Activated CD4-positive, alpha-beta T cell treated with anti-CD3 and anti-CD28 coated beads, Interleukin-2, amount 10 ng/mL, durations not matched to agents 7 days and 5 days (primary cell): Measurements from ENCODE around the gene HDLBP. TPM values are rescaled to one million over a fixed set of nuclear protein-coding genes. Genes with fewer than 3 reads are reported as not detected.

Source experiments
- CTCF ChIA-PET: fragments of 350-600 bp; sonication (Branson Sonifier 250); formaldehyde crosslinking; loops from one replicate; lab custom pipeline; 2021; ENCODE audit warnings: antibody characterized with exemption; lab: Charles Lee
- POLR2A ChIA-PET: fragments of 350-600 bp; sonication (Branson Sonifier 250); formaldehyde crosslinking; loops from one replicate; lab custom pipeline; 2021; ENCODE audit warnings: antibody characterized with exemption; lab: Charles Lee
- DNase-seq: peaks from one replicate; pipeline ENCODE4 v3.0.0-alpha.2; 2020
- H3K27ac Mint-ChIP-seq: one replicate; pipeline ENCODE4 v1.8.0; 2021; ENCODE audit warnings: mild to moderate bottlenecking, moderate library complexity, mixed read lengths
- H3K27me3 Mint-ChIP-seq: one replicate; pipeline ENCODE4 v1.8.0; 2021; ENCODE audit warnings: mixed read lengths
- H3K36me3 Mint-ChIP-seq: one replicate; pipeline ENCODE4 v1.8.0; 2021; ENCODE audit warnings: low read depth, mixed read lengths
- H3K4me1 Mint-ChIP-seq: one replicate; pipeline ENCODE4 v1.8.0; 2021; ENCODE audit warnings: mixed read lengths
- H3K4me3 Mint-ChIP-seq: one replicate; pipeline ENCODE4 v1.8.0; 2021; ENCODE audit warnings: mild to moderate bottlenecking, moderate library complexity, mixed read lengths
- H3K9me3 Mint-ChIP-seq: one replicate; pipeline ENCODE4 v1.8.0; 2021; ENCODE audit warnings: mixed read lengths
- total RNA-seq, 2 experiments: library from RNA; stranded (reverse); gene quantifications; one replicate each; pipeline ENCODE4 v1.2.3, GENCODE V29; 2021

Gene HDLBP
- total RNA-seq, 2 experiments from 2014 or later: 198 to 203 TPM

- ChIA-PET CTCF (no interaction called here), POLR2A (no interaction called here)
- Mint-ChIP-seq H3K27ac (no peak overlapping the region), H3K36me3 (no peaks in the 10 kb centered on the region), H3K27me3 (peaks cover 17% of the 10 kb centered on the region), H3K4me3 (no peak overlapping the region), H3K9me3 (no peaks in the 10 kb centered on the region), H3K4me1 (peaks cover 4% of the 10 kb centered on the region)
- DNase-seq: no peak
These were observed 101.9 kb downstream of the HDLBP start for GRCh38 chr2:241213567-241213966.

DNA sequence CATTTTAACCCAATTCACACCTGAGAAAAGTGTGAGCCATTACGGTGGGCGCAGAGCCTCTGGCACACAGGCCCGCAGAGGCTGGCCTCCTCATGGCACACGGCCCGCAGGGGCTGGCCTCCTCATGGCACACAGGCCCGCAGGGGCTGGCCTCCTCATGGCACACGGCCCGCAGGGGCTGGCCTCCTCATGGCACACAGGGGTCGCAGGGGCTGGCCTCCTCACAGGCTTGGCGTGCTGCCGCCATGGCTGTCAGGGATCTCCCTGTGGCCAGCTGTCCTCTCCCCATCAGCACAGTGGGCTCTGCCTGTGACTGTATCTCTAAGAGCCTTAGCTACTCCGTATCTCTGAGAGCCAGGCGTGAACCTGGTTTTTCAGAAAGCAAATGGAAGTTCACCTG, 102.4 kb downstream of the HDLBP start:
- no peak for DNase-seq
- no peaks in the 10 kb centered on the region for H3K9me3 Mint-ChIP-seq
- H3K4me1 Mint-ChIP-seq: peaks cover 1% of the 10 kb centered on the region
- no peak overlapping the region for H3K27ac Mint-ChIP-seq
- CTCF ChIA-PET: no interaction called here
- H3K27me3 Mint-ChIP-seq: peaks cover 15% of the 10 kb centered on the region
- H3K4me3 Mint-ChIP-seq: no peak overlapping the region
- POLR2A ChIA-PET: interaction anchor here (0.6 kb wide), 1 partner anchor 114 kb away, joined by 3 read pairs; no protein-coding TSS in a partner anchor
- no peaks in the 10 kb centered on the region for H3K36me3 Mint-ChIP-seq

DNA sequence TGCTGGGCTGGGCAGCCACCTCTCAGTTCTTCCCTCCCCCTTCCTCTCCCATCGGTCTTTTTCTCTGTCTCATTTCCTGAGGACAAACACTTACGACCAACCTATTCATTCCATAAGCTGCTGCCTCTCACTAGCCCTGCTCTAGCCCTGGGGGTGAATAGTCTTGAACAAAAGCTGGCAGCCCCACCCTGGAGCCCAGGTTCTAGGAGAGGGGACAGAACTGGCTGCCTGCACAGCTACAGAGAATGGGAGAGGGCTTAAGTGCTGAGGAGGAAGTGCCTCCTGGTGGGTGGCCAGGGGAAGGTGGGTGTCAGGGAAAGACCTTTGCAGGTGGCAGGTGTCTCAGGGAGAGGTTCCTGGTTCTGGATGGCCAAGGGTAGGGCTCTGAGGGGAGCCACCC, 104.2 kb downstream of the HDLBP start:
- ChIA-PET CTCF (no interaction called here), POLR2A (no interaction called here)
- no peaks in the 10 kb centered on the region for H3K36me3 Mint-ChIP-seq
- H3K9me3 Mint-ChIP-seq: no peaks in the 10 kb centered on the region
- DNase-seq: no peak
- H3K4me3 Mint-ChIP-seq: no peak overlapping the region
- no peaks in the 10 kb centered on the region for H3K4me1 Mint-ChIP-seq
- H3K27me3 Mint-ChIP-seq: peaks cover 4% of the 10 kb centered on the region
- no peak overlapping the region for H3K27ac Mint-ChIP-seq

DNA sequence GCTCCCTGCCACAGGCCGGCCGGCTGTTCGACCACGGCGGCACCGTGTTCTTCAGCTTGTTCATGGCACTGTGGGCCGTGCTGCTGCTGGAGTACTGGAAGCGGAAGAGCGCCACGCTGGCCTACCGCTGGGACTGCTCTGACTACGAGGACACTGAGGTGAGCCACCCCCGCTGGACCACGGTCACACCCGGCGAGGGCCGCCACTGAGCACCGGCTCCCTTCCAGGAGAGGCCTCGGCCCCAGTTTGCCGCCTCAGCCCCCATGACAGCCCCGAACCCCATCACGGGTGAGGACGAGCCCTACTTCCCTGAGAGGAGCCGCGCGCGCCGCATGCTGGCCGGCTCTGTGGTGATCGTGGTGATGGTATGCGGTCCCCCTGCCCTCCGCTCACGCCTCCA, 106.2 kb downstream of the HDLBP start:
- DNase-seq: no peak
- Mint-ChIP-seq H3K4me1 (no peaks in the 10 kb centered on the region), H3K27ac (no peak overlapping the region), H3K4me3 (no peak overlapping the region), H3K27me3 (no peaks in the 10 kb centered on the region), H3K36me3 (no peaks in the 10 kb centered on the region), H3K9me3 (no peaks in the 10 kb centered on the region)
- POLR2A ChIA-PET: no interaction called here
- CTCF ChIA-PET: no interaction called here

DNA sequence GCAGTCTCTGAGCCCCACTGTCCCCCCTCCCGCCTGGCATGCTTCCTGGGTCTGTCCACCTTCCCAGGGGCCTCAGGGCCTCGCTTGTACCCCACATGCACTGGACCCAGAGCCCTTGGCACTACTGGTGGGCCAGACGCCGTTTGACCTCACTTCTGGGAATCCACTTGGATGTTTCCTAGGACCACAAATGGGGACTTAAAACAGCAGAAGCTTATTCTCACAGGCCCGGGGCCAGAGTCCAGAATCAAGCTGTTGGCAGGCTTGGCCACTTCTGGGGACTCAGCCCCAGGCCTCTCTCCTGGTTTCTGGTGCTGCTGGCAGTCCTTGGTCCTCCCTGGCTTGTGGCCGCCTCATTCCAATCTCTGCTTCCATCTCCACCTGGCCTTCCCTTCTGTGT, 107.4 kb downstream of the HDLBP start:
- POLR2A ChIA-PET: no interaction called here
- no peaks in the 10 kb centered on the region for H3K4me1 Mint-ChIP-seq
- H3K4me3 Mint-ChIP-seq: no peak overlapping the region
- no peaks in the 10 kb centered on the region for H3K36me3 Mint-ChIP-seq
- no peaks in the 10 kb centered on the region for H3K27me3 Mint-ChIP-seq
- H3K27ac Mint-ChIP-seq: no peak overlapping the region
- no peak for DNase-seq
- H3K9me3 Mint-ChIP-seq: no peaks in the 10 kb centered on the region
- CTCF ChIA-PET: interaction anchor here (0.7 kb wide), 1 partner anchor 77 kb away, joined by 3 read pairs; no protein-coding TSS in a partner anchor

- H3K9me3 Mint-ChIP-seq: no peaks in the 10 kb centered on the region
- CTCF ChIA-PET: interaction anchor here (0.7 to 1.1 kb wide), 2 partner anchors 19 to 77 kb away, joined by 3 read pairs; partner anchors contain the start of gene ANO7
- H3K27me3 Mint-ChIP-seq: no peaks in the 10 kb centered on the region
- H3K4me1 Mint-ChIP-seq: no peaks in the 10 kb centered on the region
- no peak for DNase-seq
- H3K4me3 Mint-ChIP-seq: no peak overlapping the region
- no peaks in the 10 kb centered on the region for H3K36me3 Mint-ChIP-seq
- H3K27ac Mint-ChIP-seq: no peak overlapping the region
- POLR2A ChIA-PET: no interaction called here
These were observed 107.8 kb downstream of the HDLBP start for GRCh38 chr2:241207641-241208040.

DNA sequence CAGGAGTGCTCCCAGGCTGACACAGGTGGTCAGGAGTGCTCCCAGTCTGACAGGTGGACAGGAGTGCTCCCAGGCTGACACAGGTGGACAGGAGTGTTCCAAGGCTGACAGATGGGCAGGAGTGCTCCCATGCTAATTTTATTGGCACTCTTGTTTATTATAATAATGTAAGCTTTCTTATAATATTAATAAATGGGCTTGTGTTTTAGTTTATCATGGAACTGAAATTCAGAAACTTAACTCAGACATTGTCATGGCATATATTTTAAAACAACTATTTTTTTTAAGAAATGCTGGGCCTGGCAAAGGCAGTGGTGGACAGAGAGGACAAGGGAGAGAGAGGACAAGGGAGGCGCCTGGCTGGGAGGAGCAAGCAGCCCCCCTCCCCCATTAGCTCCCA, 108.3 kb downstream of the HDLBP start:
- ChIA-PET POLR2A (no interaction called here), CTCF (interaction anchor here (1.1 kb wide), 1 partner anchor 19 kb away, joined by 3 read pairs; the partner anchor contains the start of gene ANO7)
- DNase-seq: no peak
- Mint-ChIP-seq H3K27ac (no peak overlapping the region), H3K4me3 (no peak overlapping the region), H3K9me3 (no peaks in the 10 kb centered on the region), H3K4me1 (no peaks in the 10 kb centered on the region), H3K36me3 (no peaks in the 10 kb centered on the region), H3K27me3 (no peaks in the 10 kb centered on the region)

- Mint-ChIP-seq H3K9me3 (no peaks in the 10 kb centered on the region), H3K36me3 (no peaks in the 10 kb centered on the region), H3K27me3 (no peaks in the 10 kb centered on the region), H3K4me1 (no peaks in the 10 kb centered on the region), H3K27ac (no peak overlapping the region), H3K4me3 (no peak overlapping the region)
- no peak for DNase-seq
- POLR2A ChIA-PET: no interaction called here
- CTCF ChIA-PET: no interaction called here
These were observed 110.4 kb downstream of the HDLBP start for GRCh38 chr2:241205086-241205485.

DNA sequence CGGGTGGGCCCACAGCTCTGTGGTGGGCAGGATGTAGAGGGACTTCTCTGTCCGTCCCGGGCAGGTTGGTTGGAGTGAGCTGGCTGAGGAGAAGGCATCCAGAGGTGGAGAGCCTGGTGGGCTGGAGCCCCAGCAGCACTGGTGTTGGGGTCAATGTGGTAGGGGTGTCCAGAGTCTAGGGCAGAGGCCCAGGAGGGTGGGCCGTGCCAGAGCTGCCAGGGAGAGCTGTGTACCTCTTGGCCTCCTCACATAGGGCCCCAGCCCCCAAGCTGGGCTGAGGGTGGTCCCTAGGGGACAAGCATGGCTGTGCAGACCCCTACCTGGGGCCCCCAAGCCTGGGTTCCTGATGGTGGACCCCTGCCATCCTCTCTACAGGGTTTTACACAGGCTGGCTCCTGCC, 111.0 kb downstream of the HDLBP start:
- Mint-ChIP-seq H3K27me3 (no peaks in the 10 kb centered on the region), H3K4me3 (no peak overlapping the region), H3K36me3 (no peaks in the 10 kb centered on the region), H3K4me1 (no peaks in the 10 kb centered on the region), H3K27ac (no peak overlapping the region), H3K9me3 (no peaks in the 10 kb centered on the region)
- ChIA-PET CTCF (no interaction called here), POLR2A (no interaction called here)
- DNase-seq: no peak

DNA sequence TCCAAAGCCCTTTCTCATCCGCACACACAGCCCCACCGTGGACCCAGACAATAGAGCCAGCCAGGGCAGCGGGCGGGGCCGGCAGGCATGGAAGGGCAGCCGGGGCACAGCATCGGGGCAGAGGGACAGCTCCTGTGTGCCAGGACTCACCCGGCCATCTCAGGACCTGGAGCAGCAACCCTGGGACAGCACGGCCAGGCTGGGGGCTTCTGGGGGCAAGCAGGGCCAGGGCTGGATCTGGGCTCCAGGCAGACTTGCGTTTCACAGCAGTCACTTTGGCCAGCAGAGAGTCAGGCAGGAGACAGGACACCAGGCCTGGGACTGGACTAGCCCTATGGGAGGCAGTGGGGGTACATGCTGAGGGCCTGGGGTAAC, 111.5 kb downstream of the HDLBP start:
- H3K9me3 Mint-ChIP-seq: no peaks in the 10 kb centered on the region
- H3K27ac Mint-ChIP-seq: no peak overlapping the region
- H3K27me3 Mint-ChIP-seq: no peaks in the 10 kb centered on the region
- no peak overlapping the region for H3K4me3 Mint-ChIP-seq
- CTCF ChIA-PET: no interaction called here
- H3K36me3 Mint-ChIP-seq: no peaks in the 10 kb centered on the region
- DNase-seq: no peak
- H3K4me1 Mint-ChIP-seq: no peaks in the 10 kb centered on the region
- POLR2A ChIA-PET: no interaction called here

DNA sequence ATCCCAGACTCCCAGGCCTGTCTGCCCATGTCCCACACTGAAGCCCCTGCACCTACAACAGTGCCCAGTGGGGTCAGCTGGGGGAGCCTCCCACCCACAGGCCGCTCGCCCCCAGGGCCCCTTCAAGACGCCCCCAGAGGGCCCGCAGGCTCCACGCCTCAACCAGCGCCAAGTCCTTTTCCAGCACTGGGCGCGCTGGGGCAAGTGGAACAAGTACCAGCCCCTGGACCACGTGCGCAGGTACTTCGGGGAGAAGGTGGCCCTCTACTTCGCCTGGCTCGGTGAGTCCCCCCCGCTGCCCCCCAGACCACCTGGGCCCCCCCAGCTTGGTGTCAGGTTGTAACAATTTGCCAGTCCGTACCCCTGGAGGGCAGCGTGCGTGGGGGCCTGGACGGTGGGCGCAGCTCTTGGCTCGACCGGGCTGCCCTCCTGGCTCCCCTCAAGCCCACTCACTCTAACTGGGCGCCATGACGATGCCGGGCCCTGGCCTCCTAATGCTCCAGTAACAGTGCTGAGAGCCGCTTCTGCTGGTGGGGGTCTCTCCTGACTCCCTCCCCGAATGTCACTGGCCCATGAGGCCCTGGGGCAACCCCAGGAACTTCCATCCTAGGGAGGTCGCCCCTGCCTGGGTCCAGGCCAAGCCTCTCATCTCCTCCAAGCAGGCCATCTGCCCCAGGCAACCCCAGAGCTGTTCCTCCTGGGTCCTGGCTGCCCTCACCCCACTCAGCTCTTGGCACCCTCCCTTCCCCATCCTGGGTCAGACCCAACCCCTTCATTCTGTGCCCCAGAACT, 112.1 kb downstream of the HDLBP start:
- no peaks in the 10 kb centered on the region for H3K27me3 Mint-ChIP-seq
- H3K36me3 Mint-ChIP-seq: no peaks in the 10 kb centered on the region
- no peaks in the 10 kb centered on the region for H3K4me1 Mint-ChIP-seq
- no peak overlapping the region for H3K27ac Mint-ChIP-seq
- H3K9me3 Mint-ChIP-seq: no peaks in the 10 kb centered on the region
- no peak overlapping the region for H3K4me3 Mint-ChIP-seq
- CTCF ChIA-PET: no interaction called here
- no peak for DNase-seq
- POLR2A ChIA-PET: no interaction called here

- no peak overlapping the region for H3K4me3 Mint-ChIP-seq
- ChIA-PET POLR2A (no interaction called here), CTCF (no interaction called here)
- DNase-seq: no peak
- no peaks in the 10 kb centered on the region for H3K9me3 Mint-ChIP-seq
- no peaks in the 10 kb centered on the region for H3K27me3 Mint-ChIP-seq
- no peak overlapping the region for H3K27ac Mint-ChIP-seq
- H3K36me3 Mint-ChIP-seq: no peaks in the 10 kb centered on the region
- H3K4me1 Mint-ChIP-seq: no peaks in the 10 kb centered on the region
These were observed 112.8 kb downstream of the HDLBP start for GRCh38 chr2:241202681-241203080.

- H3K27ac Mint-ChIP-seq: no peak overlapping the region
- H3K27me3 Mint-ChIP-seq: no peaks in the 10 kb centered on the region
- no peak for DNase-seq
- no peaks in the 10 kb centered on the region for H3K36me3 Mint-ChIP-seq
- no peaks in the 10 kb centered on the region for H3K9me3 Mint-ChIP-seq
- ChIA-PET CTCF (no interaction called here), POLR2A (no interaction called here)
- H3K4me3 Mint-ChIP-seq: no peak overlapping the region
- H3K4me1 Mint-ChIP-seq: no peaks in the 10 kb centered on the region
These were observed 113.2 kb downstream of the HDLBP start for GRCh38 chr2:241202268-241202585.
